H1 (cell line): ENCODE measurements around the gene SLC20A1. TPM values are rescaled to one million over a fixed set of nuclear protein-coding genes. Genes with fewer than 3 reads are reported as not detected.

Experiments
- CTCF ChIA-PET: fragments of 300-600 bp; sonication (Branson Sonifier 250); formaldehyde crosslinking; loops from one replicate; lab custom pipeline; 2021; ENCODE audit not compliant: partially characterized antibody; lab: Charles Lee
- POLR2A ChIA-PET: fragments of 300-600 bp; sonication (Branson Sonifier 250); formaldehyde crosslinking; loops from one replicate; lab custom pipeline; 2021; ENCODE audit warnings: inconsistent platforms; ENCODE audit not compliant: partially characterized antibody; lab: Charles Lee
- DNase-seq, 2 experiments: peaks; one replicate each; pipeline versions ENCODE4 v3.0.0 to v3.0.0-alpha.2; 2010 to 2022; ENCODE audit warnings: low spot score in 2 of 2, low read depth in 1 of 2, mixed read lengths in 1 of 2
- FAIRE-seq: peaks from 2 replicates; lab custom pipeline; 2011; peaks lifted over from hg19 to GRCh38; lab: Jason Lieb, UNC
- H2AFZ ChIP-seq: 2 replicates; pipeline ENCODE4 v1.8.1; 2012; ENCODE audit warnings: low read length, inconsistent platforms
- H2AK5ac ChIP-seq: 2 replicates; pipeline ENCODE4 v1.6.1; 2013; ENCODE audit warnings: low read depth, low read length
- H2BK120ac ChIP-seq: replicated peaks from 2 replicates; pipeline ENCODE3; 2013; ENCODE audit warnings: low read depth, low read length, inconsistent platforms
- H2BK12ac ChIP-seq: 2 replicates; pipeline ENCODE4 v1.6.1; 2013; ENCODE audit warnings: low read depth, low read length
- H2BK15ac ChIP-seq: 2 replicates; pipeline ENCODE4 v1.6.1; 2013; ENCODE audit warnings: low read length
- H2BK20ac ChIP-seq: 2 replicates; pipeline ENCODE4 v1.6.1; 2013; ENCODE audit warnings: low read length
- H2BK5ac ChIP-seq: 2 replicates; pipeline ENCODE4 v1.6.1; 2013; ENCODE audit warnings: low read depth, low read length
- H3K14ac ChIP-seq: 2 replicates; pipeline ENCODE4 v1.6.1; 2013; ENCODE audit warnings: inconsistent platforms; ENCODE audit not compliant: insufficient read length
- H3K18ac ChIP-seq: 2 replicates; pipeline ENCODE4 v1.6.1; 2013; ENCODE audit warnings: low read length; ENCODE audit errors: extremely low read depth
- H3K23ac ChIP-seq: 2 replicates; pipeline ENCODE4 v1.6.1; 2013; ENCODE audit warnings: inconsistent platforms; ENCODE audit not compliant: insufficient read length
- H3K23me2 ChIP-seq: 2 replicates; pipeline ENCODE4 v1.6.1; 2013; ENCODE audit warnings: low read depth, low read length
- H3K27ac ChIP-seq: 2 replicates; pipeline ENCODE4 v1.6.1; 2011; ENCODE audit warnings: low read depth, low read length, inconsistent platforms
- H3K27me3 ChIP-seq, 4 experiments: replicated peaks in 1 of 4; 1 replicate in 1 of 4; 2 replicates in 3 of 4; pipeline versions ENCODE4 v1.6.1 to v1.8.1; 2011 to 2013; ENCODE audit warnings: low read length in 3 of 4, mild to moderate bottlenecking in 3 of 4, inconsistent platforms in 2 of 4, mixed read lengths in 2 of 4, moderate library complexity in 1 of 4; ENCODE audit not compliant: control insufficient read depth in 3 of 4, insufficient read depth in 3 of 4; ENCODE audit errors: extremely low read depth in 1 of 4
- H3K36me3 ChIP-seq, 4 experiments: 2 replicates each; pipeline versions ENCODE4 v1.6.1 to v1.8.1; 2011 to 2013; ENCODE audit warnings: mild to moderate bottlenecking in 4 of 4, low read length in 3 of 4, moderate library complexity in 2 of 4, control low read depth in 1 of 4, inconsistent platforms in 1 of 4; ENCODE audit not compliant: insufficient read depth in 4 of 4, control insufficient read depth in 2 of 4
- H3K4ac ChIP-seq: replicated peaks from 2 replicates; pipeline ENCODE3; 2013; ENCODE audit warnings: low read length, low read depth, mixed read lengths, inconsistent platforms; ENCODE audit not compliant: insufficient read length
- H3K4me1 ChIP-seq, 4 experiments: replicated peaks in 1 of 4; 1 replicate in 1 of 4; 2 replicates in 3 of 4; pipeline versions ENCODE4 v1.6.1 to v1.8.1; 2011 to 2013; ENCODE audit warnings: low read length in 3 of 4, inconsistent platforms in 2 of 4, mixed read lengths in 1 of 4; ENCODE audit not compliant: insufficient read depth in 4 of 4, control insufficient read depth in 3 of 4
- H3K4me2 ChIP-seq, 2 experiments: 2 replicates each; pipeline versions ENCODE4 v1.6.1 to v1.8.1; 2011 to 2013; ENCODE audit warnings: low read depth in 2 of 2, low read length in 2 of 2, control low read depth in 1 of 2, inconsistent platforms in 1 of 2, mild to moderate bottlenecking in 1 of 2; ENCODE audit not compliant: insufficient read depth in 1 of 2
- H3K4me3 ChIP-seq, 4 experiments: fragments of 200-600, 300-600 bp in 1 of 4; sonication (generic), shearing (Covaris generic), sonication (Bioruptor Twin) in 1 of 4; 2 replicates each; pipeline versions ENCODE4 v1.5.1 to v1.8.1; 2011 to 2016; ENCODE audit warnings: low read length in 4 of 4, low read depth in 3 of 4, control low read depth in 2 of 4, inconsistent platforms in 2 of 4, mild to moderate bottlenecking in 2 of 4, mixed read lengths in 1 of 4, moderate library complexity in 1 of 4; ENCODE audit not compliant: insufficient read depth in 2 of 4; ENCODE audit errors: extremely low read depth in 1 of 4
- H3K56ac ChIP-seq: replicated peaks from 2 replicates; pipeline ENCODE3; 2013; ENCODE audit warnings: low read depth, mild to moderate bottlenecking, mixed read lengths, low read length, inconsistent platforms; ENCODE audit not compliant: insufficient read length
- H3K79me1 ChIP-seq: 2 replicates; pipeline ENCODE4 v1.6.1; 2013; ENCODE audit warnings: low read depth, low read length, control low read depth
- H3K79me2 ChIP-seq, 2 experiments: 2 replicates each; pipeline versions ENCODE4 v1.6.1 to v1.8.1; 2012 to 2013; ENCODE audit warnings: low read length in 2 of 2, mild to moderate bottlenecking in 2 of 2, inconsistent platforms in 1 of 2; ENCODE audit not compliant: insufficient read depth in 2 of 2, control insufficient read depth in 1 of 2
- H3K9ac ChIP-seq, 4 experiments: replicated peaks in 1 of 4; 1 replicate in 1 of 4; 2 replicates in 3 of 4; pipeline versions ENCODE4 v1.6.1 to v1.8.1; 2011 to 2013; ENCODE audit warnings: low read depth in 3 of 4, low read length in 3 of 4, control low read depth in 2 of 4, mild to moderate bottlenecking in 2 of 4, moderate library complexity in 2 of 4, inconsistent platforms in 1 of 4; ENCODE audit errors: extremely low read depth in 1 of 4
- H3K9me3 ChIP-seq, 2 experiments: 2 replicates each; pipeline versions ENCODE4 v1.6.1 to v1.8.1; 2012 to 2013; ENCODE audit warnings: mild to moderate bottlenecking in 2 of 2, moderate library complexity in 2 of 2, control low read depth in 1 of 2, inconsistent platforms in 1 of 2, low read depth in 1 of 2, low read length in 1 of 2, mixed read lengths in 1 of 2; ENCODE audit not compliant: insufficient read depth in 2 of 2
- H4K20me1 ChIP-seq, 2 experiments: replicated peaks in 1 of 2; 2 replicates each; pipeline versions ENCODE3 to v1.8.1; 2011 to 2013; ENCODE audit warnings: inconsistent platforms in 2 of 2, low read length in 2 of 2, mild to moderate bottlenecking in 1 of 2; ENCODE audit not compliant: insufficient read depth in 2 of 2, control insufficient read depth in 1 of 2
- H4K5ac ChIP-seq: 2 replicates; pipeline ENCODE4 v1.6.1; 2013; ENCODE audit warnings: low read length, low read depth, mixed read lengths, inconsistent platforms; ENCODE audit not compliant: insufficient read length
- H4K8ac ChIP-seq: 2 replicates; pipeline ENCODE4 v1.8.0; 2013; ENCODE audit warnings: mild to moderate bottlenecking, moderate library complexity, low read length, inconsistent platforms; ENCODE audit not compliant: insufficient read depth; ENCODE audit errors: extremely low read depth
- H4K91ac ChIP-seq: replicated peaks from 2 replicates; pipeline ENCODE3; 2013; ENCODE audit warnings: low read length, mixed read lengths, inconsistent platforms; ENCODE audit not compliant: insufficient read length
- CBX5 ChIP-seq: fragments of 300-800, 300-1000 bp; sonication (generic); IDR thresholded peaks from 2 replicates; pipeline ENCODE4 v1.7.1; 2016; ENCODE audit warnings: antibody characterized with exemption, low read length, low read depth
- CBX8 ChIP-seq: fragments of 300-800, 300-1000 bp; sonication (generic); IDR thresholded peaks from 2 replicates; pipeline ENCODE4 v1.7.1; 2016; ENCODE audit warnings: low read depth, low read length, borderline replicate concordance
- CTCF ChIP-seq, 3 experiments: IDR thresholded peaks; 1 replicate in 2 of 3; 2 replicates in 1 of 3; pipeline versions ENCODE4 v1.5.1 to v1.6.1; 2011; ENCODE audit warnings: low read length in 3 of 3, mild to moderate bottlenecking in 3 of 3, inconsistent platforms in 2 of 3, low read depth in 1 of 3, moderate library complexity in 1 of 3; ENCODE audit not compliant: insufficient read depth in 1 of 3; ENCODE audit errors: control extremely low read depth in 1 of 3
- EP300 ChIP-seq, 2 experiments: IDR thresholded peaks; 1 replicate in 1 of 2; 2 replicates in 1 of 2; pipeline ENCODE4 v1.6.1; 2011 to 2012; ENCODE audit warnings: low read depth in 2 of 2, low read length in 2 of 2, mild to moderate bottlenecking in 2 of 2, borderline replicate concordance in 1 of 2, inconsistent platforms in 1 of 2, moderate library complexity in 1 of 2
- GTF2F1 ChIP-seq: IDR thresholded peaks from 2 replicates; pipeline ENCODE4 v1.6.1; 2012; ENCODE audit warnings: low read depth, low read length, improper control_type of control experiment, borderline replicate concordance
- KDM5A ChIP-seq: fragments of 200-600 bp; IDR thresholded peaks from 2 replicates; pipeline ENCODE4 v1.7.1; 2012; ENCODE audit warnings: mild to moderate bottlenecking, low read length, inconsistent platforms, mixed read lengths
- TAF7 ChIP-seq: optimal IDR thresholded peaks from 2 replicates; pipeline ENCODE3; 2011; ENCODE audit warnings: low read depth, mild to moderate bottlenecking, inconsistent platforms, low read length, moderate library complexity, borderline replicate concordance
- TEAD4 ChIP-seq: IDR thresholded peaks from 2 replicates; pipeline ENCODE4 v1.6.1; 2012; ENCODE audit warnings: low read depth, low read length, inconsistent platforms, mixed read lengths
- ZNF274 ChIP-seq: IDR thresholded peaks from 2 replicates; pipeline ENCODE4 v1.7.0; 2012; ENCODE audit warnings: low read length, borderline replicate concordance; ENCODE audit errors: extremely low read depth
- WGBS, 2 experiments: shearing (Covaris generic) in 1 of 2; methylation state at CpG; one replicate each; pipeline versions ENCODE4 v1.1.6 to v1.1.7; 2013 to 2015; ENCODE audit warnings: low lambda C conversion rate in 2 of 2, mixed read lengths in 2 of 2, inconsistent platforms in 1 of 2, low coverage in 1 of 2, missing lambda C conversion rate in 1 of 2; ENCODE audit not compliant: insufficient replicate concordance in 2 of 2, insufficient coverage in 1 of 2, insufficient read length in 1 of 2; ENCODE audit errors: extremely low coverage in 1 of 2, missing lambda C conversion rate in 1 of 2; 5-methylcytosine and 5-hydroxymethylcytosine counted together
- polyA plus RNA-seq, 7 experiments: library from polyadenylated mRNA; depleted of rRNA in 3 of 7; stranded (reverse) in 5 of 7; unstranded in 2 of 7; fragments of >200 nt in 5 of 7; fragments of 200-250 nt in 2 of 7; gene quantifications; 1 replicate in 5 of 7; 2 replicates in 1 of 7; 4 replicates in 1 of 7; pipeline versions ENCODE4 v1.2.1 to v1.2.3, GENCODE V29; 2011 to 2013; ENCODE audit warnings: missing spikeins in 2 of 7, mixed read lengths in 2 of 7
- total RNA-seq: library from RNA; stranded (reverse); fragmentation: NEBNext Ultra II Directional; extraction: Animal tissue kit (Norgen Biotek cat#: 25700); gene quantifications from 2 replicates; pipeline ENCODE4 v1.2.1, GENCODE V29; 2021

The SLC20A1 gene
- total and polyA plus RNA-seq, 2 of the 8 experiments (the other 6 are each of a cell fraction or from before 2014, with no cell fraction given), result 42.6 to 105 TPM

GRCh38 chr2:112618383-112618782 lies 27.4 kb upstream of the SLC20A1 start:
- no peak for FAIRE-seq
- Histone ChIP-seq H2BK120ac (no peak overlapping the region), H2BK12ac (no peak overlapping the region), H3K18ac (no peak overlapping the region), H3K79me2 (no peaks in the 10 kb centered on the region), H3K4me3 (no peak overlapping the region), H3K4me1 (peaks cover 2 to 10% (median 3%) of the 10 kb centered on the region in 4 experiments), H2BK5ac (no peak overlapping the region), H4K20me1 (no peaks in the 10 kb centered on the region), H3K23me2 (no peaks in the 10 kb centered on the region), H4K91ac (no peak overlapping the region), H3K27ac (no peak overlapping the region), H4K8ac (no peak overlapping the region), H3K4me2 (no peak overlapping the region), H3K79me1 (no peaks in the 10 kb centered on the region), H3K27me3 (no peaks in the 10 kb centered on the region), H2AK5ac (no peak overlapping the region), H3K4ac (no peak overlapping the region), H3K9ac (no peak overlapping the region), H3K14ac (no peak overlapping the region), H2AFZ (no peak overlapping the region), H4K5ac (no peak overlapping the region), H3K56ac (no peak overlapping the region), H3K23ac (no peak overlapping the region), H2BK20ac (no peak overlapping the region), H3K36me3 (no peaks in the 10 kb centered on the region), H3K9me3 (no peaks in the 10 kb centered on the region), H2BK15ac (no peak overlapping the region)
- 77% methylated on average over 2 of the region's 6 CpGs; no CpG with 5 or more reads in 1 of the 2 experiments for WGBS, 2 experiments
- DNase-seq, result no peak
- CTCF ChIA-PET, result interaction anchor here (1.0 to 1.3 kb wide), 2 partner anchors 19 to 107 kb away, joined by 4 read pairs; no protein-coding TSS in a partner anchor
- POLR2A ChIA-PET, result interaction anchor here (1.7 kb wide), 1 partner anchor 27 kb away, joined by 6 read pairs; the partner anchor contains the start of gene SLC20A1
- TF ChIP-seq EP300 (IDR thresholded peaks at IDR 0.05; ENCODE audit: borderline replicate concordance in 1 of 2, low read depth in 2 of 2, low read length in 2 of 2) (no peak), ZNF274 (no peak), CBX8 (no peak), CBX5 (no peak), KDM5A (no peak), TEAD4 (no peak), CTCF (IDR thresholded peaks at IDR 0.05; ENCODE audit: control extremely low read depth in 1 of 3, insufficient read depth in 1 of 3, low read depth in 1 of 3, low read length in 3 of 3) (no peak), TAF7 (no peak), GTF2F1 (no peak)
